Immature natural killer cell (primary cell): ENCODE results near the gene ARG2. TPM values are rescaled to one million over a fixed set of nuclear protein-coding genes. Genes with fewer than 3 reads are reported as not detected.
"Not testable (repeated sequence)": the region's sequence is repeated elsewhere in the genome, so short reads cannot be mapped to it uniquely, and the experiment has no call there.

Experiments
- DNase-seq, 3 donors: peaks; one replicate each; pipeline ENCODE4 v3.0.0; 2022; ENCODE audit warnings: mixed read lengths in 1 of 3
- H3K27ac Mint-ChIP-seq, 6 donors: one replicate each; pipeline ENCODE4 v1.8.0; 2020; ENCODE audit warnings: mixed read lengths in 6 of 6, mild to moderate bottlenecking in 5 of 6, inconsistent platforms in 4 of 6, moderate library complexity in 3 of 6
- H3K27me3 Mint-ChIP-seq, 3 donors: one replicate each; pipeline ENCODE4 v1.8.0; 2020 to 2021; ENCODE audit warnings: low read depth in 3 of 3, mild to moderate bottlenecking in 3 of 3, mixed read lengths in 3 of 3, moderate library complexity in 3 of 3, inconsistent platforms in 1 of 3
- H3K36me3 Mint-ChIP-seq, 3 donors: one replicate each; pipeline ENCODE4 v1.8.0; 2020; ENCODE audit warnings: mixed read lengths in 3 of 3, inconsistent platforms in 2 of 3, mild to moderate bottlenecking in 2 of 3
- H3K4me1 Mint-ChIP-seq, 2 donors: one replicate each; pipeline ENCODE4 v1.8.0; 2020; ENCODE audit warnings: inconsistent platforms in 2 of 2, mild to moderate bottlenecking in 2 of 2, mixed read lengths in 2 of 2, moderate library complexity in 1 of 2
- H3K4me3 Mint-ChIP-seq, 5 donors: one replicate each; pipeline ENCODE4 v1.8.0; 2020; ENCODE audit warnings: mild to moderate bottlenecking in 5 of 5, mixed read lengths in 5 of 5, inconsistent platforms in 3 of 5, moderate library complexity in 3 of 5
- H3K9me3 Mint-ChIP-seq, 6 donors: one replicate each; pipeline ENCODE4 v1.8.0; 2020; ENCODE audit warnings: mild to moderate bottlenecking in 6 of 6, mixed read lengths in 6 of 6, inconsistent platforms in 4 of 6, moderate library complexity in 3 of 6
- polyA plus RNA-seq, 3 donors: library from polyadenylated mRNA; unstranded; fragments of 300-500 nt; fragmentation: Illumina TruSeq; gene quantifications; one replicate each; pipeline ENCODE4 v1.2.3, GENCODE V29; 2021

ARG2 gene
- polyA plus RNA-seq, 3 donors from 2014 or later, result 0.41 to 2.0 (median 1.8) TPM

- Mint-ChIP-seq H3K4me1 (no peaks in the 10 kb centered on the region), H3K27me3 (peaks cover 1 to 2% (median 2%) of the 10 kb centered on the region in 3 donors), H3K27ac (no peak overlapping the region), H3K36me3 (no peaks in the 10 kb centered on the region), H3K9me3 (no peaks in the 10 kb centered on the region), H3K4me3 (no peak overlapping the region)
- DNase-seq, result no peak
Measured at GRCh38 chr14:67579040-67579439, 40.7 kb upstream of the ARG2 start.

- Mint-ChIP-seq H3K4me3 (peak overlapping the region in 1 of 5 donors; percentile 38), H3K36me3 (no peaks in the 10 kb centered on the region), H3K27ac (peak overlapping the region in 1 of 6 donors; percentile 58), H3K9me3 (no peaks in the 10 kb centered on the region), H3K27me3 (peaks cover 1 to 2% (median 2%) of the 10 kb centered on the region in 3 donors), H3K4me1 (no peaks in the 10 kb centered on the region)
- DNase-seq, result no peak
Measured at GRCh38 chr14:67579636-67580035, 40.1 kb upstream of the ARG2 start.

GRCh38 chr14:67580336-67581171 lies 39.2 kb upstream of the ARG2 start:
- H3K9me3 Mint-ChIP-seq, result no peaks in the 10 kb centered on the region
- no peak overlapping the region for H3K27ac Mint-ChIP-seq
- H3K4me3 Mint-ChIP-seq, result no peak overlapping the region
- H3K36me3 Mint-ChIP-seq, result no peaks in the 10 kb centered on the region
- no peak for DNase-seq
- H3K27me3 Mint-ChIP-seq, result peaks cover under 1 to 2% (median 1%) of the 10 kb centered on the region in 3 donors
- H3K4me1 Mint-ChIP-seq, result no peaks in the 10 kb centered on the region

- no peaks in the 10 kb centered on the region for H3K4me1 Mint-ChIP-seq
- H3K9me3 Mint-ChIP-seq, result no peaks in the 10 kb centered on the region
- H3K27ac Mint-ChIP-seq, result no peak overlapping the region
- peaks cover 0 to 2% (median 0%) of the 10 kb centered on the region in 3 donors for H3K27me3 Mint-ChIP-seq
- peaks cover 0 to 3% (median 0%) of the 10 kb centered on the region in 3 donors for H3K36me3 Mint-ChIP-seq
- no peak for DNase-seq
- no peak overlapping the region for H3K4me3 Mint-ChIP-seq
Measured at GRCh38 chr14:67581643-67582042, 38.1 kb upstream of the ARG2 start.

GRCh38 chr14:67582061-67582460 lies 37.7 kb upstream of the ARG2 start:
- Mint-ChIP-seq H3K27me3 (peaks cover 0 to 2% (median 0%) of the 10 kb centered on the region in 3 donors), H3K36me3 (peaks cover 0 to 3% (median 0%) of the 10 kb centered on the region in 3 donors), H3K4me3 (no peak overlapping the region), H3K4me1 (no peaks in the 10 kb centered on the region), H3K27ac (no peak overlapping the region), H3K9me3 (no peaks in the 10 kb centered on the region)
- no peak for DNase-seq

- peaks cover 0 to 2% (median 0%) of the 10 kb centered on the region in 3 donors for H3K27me3 Mint-ChIP-seq
- H3K27ac Mint-ChIP-seq, result peak overlapping the region in 1 of 6 donors; percentile 2
- peaks cover 6 to 10% (median 8%) of the 10 kb centered on the region in 3 donors for H3K36me3 Mint-ChIP-seq
- H3K9me3 Mint-ChIP-seq, result no peaks in the 10 kb centered on the region
- peak; percentile 33 to 47 (median 38) for DNase-seq
- no peaks in the 10 kb centered on the region for H3K4me1 Mint-ChIP-seq
- no peak overlapping the region for H3K4me3 Mint-ChIP-seq
Measured at GRCh38 chr14:67583711-67584644, 35.7 kb upstream of the ARG2 start.

- H3K9me3 Mint-ChIP-seq, result no peaks in the 10 kb centered on the region
- H3K4me3 Mint-ChIP-seq, result no peak overlapping the region
- no peak for DNase-seq
- no peaks in the 10 kb centered on the region for H3K4me1 Mint-ChIP-seq
- H3K27me3 Mint-ChIP-seq, result no peaks in the 10 kb centered on the region
- H3K27ac Mint-ChIP-seq, result no peak overlapping the region
- peaks cover 8 to 14% (median 11%) of the 10 kb centered on the region in 3 donors for H3K36me3 Mint-ChIP-seq
Measured at GRCh38 chr14:67584978-67585377, 34.7 kb upstream of the ARG2 start.

GRCh38 chr14:67586369-67586768 lies 33.4 kb upstream of the ARG2 start:
- peak overlapping the region in 4 of 6 donors; percentile 2 to 23 (median 13) for H3K27ac Mint-ChIP-seq
- H3K27me3 Mint-ChIP-seq, result no peaks in the 10 kb centered on the region
- no peak for DNase-seq
- H3K36me3 Mint-ChIP-seq, result peaks cover 11 to 14% (median 14%) of the 10 kb centered on the region in 3 donors
- no peak overlapping the region for H3K4me3 Mint-ChIP-seq
- H3K4me1 Mint-ChIP-seq, result no peaks in the 10 kb centered on the region
- no peaks in the 10 kb centered on the region for H3K9me3 Mint-ChIP-seq

GRCh38 chr14:67589204-67589770 lies 30.4 kb upstream of the ARG2 start:
- Mint-ChIP-seq H3K9me3 (no peaks in the 10 kb centered on the region), H3K27me3 (no peaks in the 10 kb centered on the region), H3K4me3 (no peak overlapping the region), H3K27ac (no peak overlapping the region), H3K36me3 (peaks cover 11 to 23% (median 22%) of the 10 kb centered on the region in 3 donors), H3K4me1 (no peaks in the 10 kb centered on the region)
- DNase-seq, result no peak

GRCh38 chr14:67593650-67594049 lies 26.1 kb upstream of the ARG2 start:
- H3K4me3 Mint-ChIP-seq, DNase-seq, H3K9me3 Mint-ChIP-seq, H3K27me3 Mint-ChIP-seq: not testable (repeated sequence)
- H3K36me3 Mint-ChIP-seq, result peaks cover 8 to 19% (median 18%) of the 10 kb centered on the region in 3 donors
- peak overlapping the region in 1 of 6 donors; percentile 14 for H3K27ac Mint-ChIP-seq
- H3K4me1 Mint-ChIP-seq, result peaks cover 16 to 26% of the 10 kb centered on the region in 2 donors

- peaks cover 4 to 5% (median 4%) of the 10 kb centered on the region in 3 donors for H3K27me3 Mint-ChIP-seq
- no peak overlapping the region for H3K27ac Mint-ChIP-seq
- H3K9me3 Mint-ChIP-seq, result no peaks in the 10 kb centered on the region
- H3K4me1 Mint-ChIP-seq, result peaks cover 30 to 43% of the 10 kb centered on the region in 2 donors
- no peak overlapping the region for H3K4me3 Mint-ChIP-seq
- no peak for DNase-seq
- peaks cover 4 to 12% (median 8%) of the 10 kb centered on the region in 3 donors for H3K36me3 Mint-ChIP-seq
Measured at GRCh38 chr14:67595392-67595791, 24.3 kb upstream of the ARG2 start.

GRCh38 chr14:67599698-67600561 lies 19.8 kb upstream of the ARG2 start, which contains the start of gene PIGH:
Gene PIGH, minus strand, starts transcription at chr14:67600268. Its CDS starts 65 bp downstream, at chr14:67600203.
- Mint-ChIP-seq H3K27me3 (peaks cover 5 to 6% (median 6%) of the 10 kb centered on the region in 3 donors), H3K27ac (peak within 1 kb of the TSS; percentile 88 to 98 (median 96)), H3K4me3 (peak within 1 kb of the TSS; percentile 90 to 100 (median 98)), H3K36me3 (peaks cover 0 to 4% (median 0%) of the 10 kb centered on the region in 3 donors), H3K9me3 (no peaks in the 10 kb centered on the region), H3K4me1 (peaks cover 33 to 49% of the 10 kb centered on the region in 2 donors)
- DNase-seq, result peak; percentile 95
